HepG2 (cell line): ENCODE measurements around the gene EVA1A. TPM values are rescaled to one million over a fixed set of nuclear protein-coding genes. Genes with fewer than 3 reads are reported as not detected.
A peak's percentile ranks its signal among the peaks of the same experiment; 100 is the strongest.

Source experiments
- ARNT ChIP-seq: fragments of 450-650 bp; IDR thresholded peaks from 2 replicates; pipeline ENCODE4 v1.6.1; 2017
- ATM ChIP-seq: fragments of 450-650 bp; IDR thresholded peaks from 2 replicates; pipeline ENCODE4 v1.7.1; 2017; ENCODE audit warnings: mild to moderate bottlenecking, borderline replicate concordance
- GPN1 ChIP-seq: sonication (generic); formaldehyde crosslinking; IDR thresholded peaks from 2 replicates; pipeline ENCODE4 v1.5.1; 2020; ENCODE audit warnings: missing genetic modification reagents, borderline replicate concordance
- HMGXB4 ChIP-seq, 2 experiments: sonication (generic) in 1 of 2; formaldehyde crosslinking in 1 of 2; IDR thresholded peaks; 2 replicates each; pipeline versions ENCODE4 v1.4.0 to v1.6.1; 2018 to 2020; ENCODE audit warnings: missing genetic modification reagents in 2 of 2, borderline replicate concordance in 1 of 2, low read depth in 1 of 2, mild to moderate bottlenecking in 1 of 2, missing biosample characterization in 1 of 2
- IKZF5 ChIP-seq: IDR thresholded peaks from 2 replicates; pipeline ENCODE4 v1.6.1; 2018; ENCODE audit warnings: missing genetic modification reagents, mild to moderate bottlenecking, missing compliant biosample characterization
- KIAA2018 ChIP-seq: sonication (generic); formaldehyde crosslinking; IDR thresholded peaks from 2 replicates; pipeline ENCODE4 v1.5.0; 2020; ENCODE audit warnings: mild to moderate bottlenecking, missing genetic modification reagents, borderline replicate concordance
- MED13 ChIP-seq: sonication (generic); formaldehyde crosslinking; IDR thresholded peaks from 2 replicates; pipeline ENCODE4 v1.5.0; 2020; ENCODE audit warnings: missing genetic modification reagents
- PHF20 ChIP-seq: sonication (generic); formaldehyde crosslinking; IDR thresholded peaks from 2 replicates; pipeline ENCODE4 v1.5.0; 2020; ENCODE audit warnings: mild to moderate bottlenecking, missing genetic modification reagents
- RXRB ChIP-seq: IDR thresholded peaks from 2 replicates; pipeline ENCODE4 v1.6.1; 2016; ENCODE audit warnings: borderline replicate concordance, missing genetic modification reagents, missing compliant biosample characterization
- SNAI1 ChIP-seq: sonication (generic); formaldehyde crosslinking; IDR thresholded peaks from 2 replicates; pipeline ENCODE4 v1.5.0; 2020; ENCODE audit warnings: mild to moderate bottlenecking, missing genetic modification reagents, borderline replicate concordance
- SOX13 ChIP-seq, 3 experiments: fragments of 450-650 bp in 1 of 3; sonication (generic) in 1 of 3; formaldehyde crosslinking in 1 of 3; IDR thresholded peaks in 2 of 3; conservative IDR thresholded peaks in 1 of 3; 2 replicates each; pipeline versions ENCODE4 v1.5.0 to v1.6.1; 2016 to 2020; ENCODE audit warnings: antibody characterized with exemption in 1 of 3, mild to moderate bottlenecking in 1 of 3, missing compliant biosample characterization in 1 of 3, missing genetic modification reagents in 1 of 3, moderate library complexity in 1 of 3
- ZBTB34 ChIP-seq: sonication (generic); formaldehyde crosslinking; IDR thresholded peaks from 2 replicates; pipeline ENCODE4 v1.8.0; 2022; ENCODE audit warnings: mild to moderate bottlenecking, missing genetic modification reagents
- ZBTB7B ChIP-seq: sonication (generic); formaldehyde crosslinking; IDR thresholded peaks from 2 replicates; pipeline ENCODE4 v1.4.0; 2020; ENCODE audit warnings: missing genetic modification reagents
- ZNF883 ChIP-seq: sonication (generic); formaldehyde crosslinking; IDR thresholded peaks from 2 replicates; pipeline ENCODE4 v1.5.1; 2020; ENCODE audit warnings: mild to moderate bottlenecking, missing genetic modification reagents; ENCODE audit errors: not compliant biosample characterization
- polyA plus RNA-seq, 8 experiments: library from polyadenylated mRNA; depleted of rRNA in 3 of 8; stranded (reverse) in 7 of 8; unstranded in 1 of 8; fragments of >200 nt; fragmentation: Illumina TruSeq in 4 of 8; extraction: Trizol in 4 of 8; gene quantifications; 2 replicates each; pipeline versions ENCODE4 v1.2.1 to v1.2.3, GENCODE V29; 2011 to 2016; ENCODE audit warnings: low read depth in 4 of 8, missing spikeins in 1 of 8, mixed read lengths in 1 of 8; ENCODE audit not compliant: insufficient read depth in 1 of 8
- total RNA-seq, 5 experiments: library from RNA; depleted of rRNA; stranded (reverse); fragments of >200 nt; fragmentation: Illumina TruSeq; extraction: Trizol; gene quantifications; 2 replicates each; pipeline ENCODE4 v1.2.3, GENCODE V29; 2016; ENCODE audit warnings: low read depth in 1 of 5

EVA1A gene
- total and polyA plus RNA-seq, 2 of the 13 experiments (the other 11 are each of a cell fraction or from before 2014, with no cell fraction given): 57.5 to 57.8 TPM

- TF ChIP-seq KIAA2018 (no peak), MED13 (CRISPR knock-in tag) (peak; percentile 40; the same call in 1 of the 2 replicates), ZBTB7B (CRISPR knock-in tag) (peak; percentile 100), PHF20 (CRISPR knock-in tag) (no peak), GPN1 (CRISPR knock-in tag) (no peak), SNAI1 (no peak), ATM (no peak), SOX13 (IDR thresholded peaks at IDR 0.05) (no peak), SOX13 (CRISPR knock-in tag; conservative IDR thresholded peaks at IDR 0.05 in 1 of 2, IDR thresholded peaks at IDR 0.05 in 1 of 2) (no peak), ARNT (no peak), ZBTB34 (no peak), HMGXB4 (CRISPR knock-in tag; IDR thresholded peaks at IDR 0.05; ENCODE audit: borderline replicate concordance in 1 of 2, low read depth in 1 of 2) (peak; percentile 90 to 95; a peak in 3 of 4 replicates), IKZF5 (CRISPR knock-in tag) (no peak; the same call in 1 of the 2 replicates), ZNF883 (CRISPR knock-in tag) (peak; percentile 42), RXRB (CRISPR knock-in tag) (peak; percentile 36; the same call in 1 of the 2 replicates)
Observed at GRCh38 chr2:75560022-75560767, 544 bp downstream of the EVA1A start (continued).
